ENCODE results near the gene BLOC1S4.

GRCh38 chr4:6668391-6668790 lies 47.6 kb upstream of the BLOC1S4 start:
- no peak for TF ChIP-seq EZH2 (IDR thresholded peaks at IDR 0.05)
- TF ChIP-seq POLR2AphosphoS5 (IDR thresholded peaks at IDR 0.05; ENCODE audit: borderline replicate concordance, low read depth, low read length) = no peak
- TF ChIP-seq FOXP2 (optimal IDR thresholded peaks at IDR 0.05; ENCODE audit: control extremely low read depth, extremely low read length, insufficient read depth) = no peak

Measured in SK-N-MC (cell line).